ENCODE measurements around the gene POLG2. TPM values are rescaled to one million over a fixed set of nuclear protein-coding genes. Genes with fewer than 3 reads are reported as not detected.

The POLG2 gene
- total RNA-seq, 2 donors from 2014 or later, result 27.1 to 33.9 TPM

- Histone ChIP-seq H3K9me3 (ENCODE audit: control insufficient read depth, low read length) (no peaks in the 10 kb centered on the region), H3K4me3 (ENCODE audit: low read length) (peak overlapping the region; percentile 100), H3K36me3 (ENCODE audit: control insufficient read depth, insufficient read depth, low read length) (peaks cover 65% of the 10 kb centered on the region), H3K27me3 (ENCODE audit: control insufficient read depth, insufficient read depth, low read length, poor library complexity, severe bottlenecking) (no peaks in the 10 kb centered on the region), H3K9ac (ENCODE audit: extremely low read depth, low read length, poor library complexity, severe bottlenecking) (peak overlapping the region; percentile 100), H3K27ac (ENCODE audit: low read depth, low read length) (no peak overlapping the region), H3K4me1 (ENCODE audit: control insufficient read depth, insufficient read depth, low read length) (peaks cover 13% of the 10 kb centered on the region)
- WGBS, 2 experiments (ENCODE audit: insufficient coverage in 1 of 2, insufficient read length in 1 of 2), result 74 to 86% methylated on average over 5 to 7 of the region's 7 CpGs
- TF ChIP-seq CTCF (conservative IDR thresholded peaks at IDR 0.05), result no peak
- peak overlapping the region; percentile 100 for H3K4me3 Mint-ChIP-seq
- H3K27me3 Mint-ChIP-seq (ENCODE audit: insufficient read depth), result no peaks in the 10 kb centered on the region
- peak overlapping the region; percentile 100 for H3K27ac Mint-ChIP-seq
- H3K36me3 Mint-ChIP-seq (ENCODE audit: low read depth), result peaks cover 73% of the 10 kb centered on the region
- H3K9me3 Mint-ChIP-seq, result no peaks in the 10 kb centered on the region
- peaks cover 54% of the 10 kb centered on the region for H3K4me1 Mint-ChIP-seq
- DNase-seq, result no peak
These were observed 7.2 kb upstream of the POLG2 start for GRCh38 chr17:64503821-64504768.

- H3K27ac Mint-ChIP-seq, result peak overlapping the region; percentile 80
- H3K4me1 Mint-ChIP-seq, result peaks cover 57% of the 10 kb centered on the region
These were observed 6.5 kb upstream of the POLG2 start for GRCh38 chr17:64503341-64503740.

GRCh38 chr17:64502809-64503208 is 6.0 kb upstream of the POLG2 start:
- H3K36me3 Mint-ChIP-seq (ENCODE audit: low read depth), result peaks cover 72% of the 10 kb centered on the region
- no peak overlapping the region for H3K27ac ChIP-seq (ENCODE audit: low read depth, low read length)
- peaks cover 74% of the 10 kb centered on the region for H3K36me3 ChIP-seq (ENCODE audit: control insufficient read depth, insufficient read depth, low read length)
- H3K9me3 Mint-ChIP-seq, result no peaks in the 10 kb centered on the region
- peaks cover 61% of the 10 kb centered on the region for H3K4me1 Mint-ChIP-seq
- H3K4me3 ChIP-seq (ENCODE audit: low read length), result peak overlapping the region; percentile 100
- no peaks in the 10 kb centered on the region for H3K27me3 Mint-ChIP-seq (ENCODE audit: insufficient read depth)
- no peak for DNase-seq
- peak overlapping the region; percentile 83 for H3K27ac Mint-ChIP-seq
- no peak for TF ChIP-seq CTCF (conservative IDR thresholded peaks at IDR 0.05)
- H3K9ac ChIP-seq (ENCODE audit: extremely low read depth, low read length, poor library complexity, severe bottlenecking), result peak overlapping the region; percentile 100
- no peaks in the 10 kb centered on the region for H3K27me3 ChIP-seq (ENCODE audit: control insufficient read depth, insufficient read depth, low read length, poor library complexity, severe bottlenecking)
- whole genome bisulfite sequencing, 2 experiments (ENCODE audit: insufficient coverage in 1 of 2, insufficient read length in 1 of 2), result 94 to 100% methylated on average over 2 of the region's 2 CpGs
- H3K4me1 ChIP-seq (ENCODE audit: control insufficient read depth, insufficient read depth, low read length), result peaks cover 13% of the 10 kb centered on the region
- peak overlapping the region; percentile 100 for H3K4me3 Mint-ChIP-seq
- no peaks in the 10 kb centered on the region for H3K9me3 ChIP-seq (ENCODE audit: control insufficient read depth, low read length)

More at GRCh38 chr17:64503341-64503740, 6.5 kb upstream of the POLG2 start:
- Mint-ChIP-seq H3K9me3 (no peaks in the 10 kb centered on the region), H3K4me3 (peak overlapping the region; percentile 100), H3K27me3 (ENCODE audit: insufficient read depth) (no peaks in the 10 kb centered on the region), H3K36me3 (ENCODE audit: low read depth) (peaks cover 73% of the 10 kb centered on the region)
- peaks cover 13% of the 10 kb centered on the region for H3K4me1 ChIP-seq (ENCODE audit: control insufficient read depth, insufficient read depth, low read length)
- DNase-seq, result no peak
- no peak for TF ChIP-seq CTCF (conservative IDR thresholded peaks at IDR 0.05)
- peak overlapping the region; percentile 100 for H3K4me3 ChIP-seq (ENCODE audit: low read length)
- 96 to 97% methylated on average over 5 of the region's 5 CpGs for WGBS, 2 experiments (ENCODE audit: insufficient coverage in 1 of 2, insufficient read length in 1 of 2)
- H3K9ac ChIP-seq (ENCODE audit: extremely low read depth, low read length, poor library complexity, severe bottlenecking), result peak overlapping the region; percentile 100
- peaks cover 69% of the 10 kb centered on the region for H3K36me3 ChIP-seq (ENCODE audit: control insufficient read depth, insufficient read depth, low read length)
- no peak overlapping the region for H3K27ac ChIP-seq (ENCODE audit: low read depth, low read length)
- no peaks in the 10 kb centered on the region for H3K27me3 ChIP-seq (ENCODE audit: control insufficient read depth, insufficient read depth, low read length, poor library complexity, severe bottlenecking)
- H3K9me3 ChIP-seq (ENCODE audit: control insufficient read depth, low read length), result no peaks in the 10 kb centered on the region

Measured in endodermal cell (in vitro differentiated cells).